Measurements from ENCODE around the gene FMN1.

- TF ChIP-seq GATA3 (IDR thresholded peaks at IDR 0.05; ENCODE audit: low read depth, low read length): no peak
- TF ChIP-seq GATA2 (IDR thresholded peaks at IDR 0.05; ENCODE audit: low read depth, low read length): no peak
These were observed 127.9 kb downstream of the FMN1 start for GRCh38 chr15:33066584-33066983.

Measured in SH-SY5Y (cell line).